Panc1 (cell line): ENCODE measurements around the gene CLECL1. TPM values are rescaled to one million over a fixed set of nuclear protein-coding genes. Genes with fewer than 3 reads are reported as not detected.

Experiments
- ATAC-seq: fragments of 200-7000 bp; cut with Tn5 transposase; 2 replicates; pipeline ENCODE4 v1.9.1; 2020; ENCODE audit warnings: mild to moderate bottlenecking, moderate library complexity
- BruUV-seq: library from RNA; stranded (reverse); fragments of 400-500 nt; replicated peaks from 2 replicates; lab custom pipeline; 2021; lab: Mats Ljungman, UMichigan
- CTCF ChIA-PET: fragments of 300-600 bp; sonication (Branson Sonifier 250); formaldehyde crosslinking; loops from one replicate; lab custom pipeline; 2022; ENCODE audit warnings: antibody characterized with exemption; lab: Charles Lee
- POLR2A ChIA-PET: fragments of 300-600 bp; sonication (Branson Sonifier 250); formaldehyde crosslinking; loops from one replicate; lab custom pipeline; 2022; ENCODE audit warnings: antibody characterized with exemption; lab: Charles Lee
- DNase-seq: peaks from one replicate; pipeline ENCODE4 v3.0.0-alpha.2; 2010; ENCODE audit warnings: low read depth, low spot score
- H3K27ac ChIP-seq: 2 replicates; pipeline ENCODE4 v1.5.1; 2011; ENCODE audit warnings: mild to moderate bottlenecking, low read length, inconsistent platforms
- H3K27me3 ChIP-seq: fragments of 200-500 bp; sonication (Bioruptor generic); 2 replicates; pipeline ENCODE4 v1.6.0; 2014; ENCODE audit warnings: low read length, inconsistent platforms; ENCODE audit not compliant: control insufficient read depth, insufficient read depth
- H3K36me3 ChIP-seq: fragments of 200-500 bp; sonication (Bioruptor generic); 2 replicates; pipeline ENCODE4 v1.5.1; 2014; ENCODE audit warnings: inconsistent platforms, mild to moderate bottlenecking, low read length, moderate library complexity; ENCODE audit not compliant: control insufficient read depth, insufficient read depth
- H3K4me1 ChIP-seq: 2 replicates; pipeline ENCODE4 v1.5.1; 2011; ENCODE audit warnings: inconsistent platforms, mild to moderate bottlenecking, low read length, moderate library complexity; ENCODE audit not compliant: control insufficient read depth, insufficient read depth
- H3K4me3 ChIP-seq, 2 experiments: 2 replicates each; pipeline ENCODE4 v1.5.1; 2011 to 2012; ENCODE audit warnings: low read depth in 2 of 2, low read length in 2 of 2, mild to moderate bottlenecking in 2 of 2, inconsistent platforms in 1 of 2, moderate library complexity in 1 of 2
- H3K9me3 ChIP-seq: fragments of 200-500 bp; sonication (Bioruptor generic); 2 replicates; pipeline ENCODE4 v1.5.1; 2014; ENCODE audit warnings: low read depth, mild to moderate bottlenecking, inconsistent platforms, low read length, moderate library complexity; ENCODE audit not compliant: control insufficient read depth, insufficient read depth
- CTCF ChIP-seq: fragments of 450-650 bp; IDR thresholded peaks from 2 replicates; pipeline ENCODE4 v1.5.1; 2017; ENCODE audit warnings: mild to moderate bottlenecking
- POLR2AphosphoS5 ChIP-seq: IDR thresholded peaks from 2 replicates; pipeline ENCODE4 v1.6.1; 2012; ENCODE audit warnings: mild to moderate bottlenecking, low read depth, low read length, moderate library complexity
- REST ChIP-seq, 2 experiments: IDR thresholded peaks; 2 replicates each; pipeline ENCODE4 v1.6.1; 2011 to 2012; ENCODE audit warnings: low read depth in 2 of 2, control low read depth in 1 of 2, low read length in 1 of 2, mild to moderate bottlenecking in 1 of 2, moderate library complexity in 1 of 2; ENCODE audit not compliant: insufficient read depth in 1 of 2
- SIN3A ChIP-seq: IDR thresholded peaks from 2 replicates; pipeline ENCODE4 v1.6.1; 2012; ENCODE audit warnings: low read depth, mild to moderate bottlenecking, low read length, moderate library complexity, borderline replicate concordance; ENCODE audit not compliant: insufficient read depth
- TCF7L2 ChIP-seq: IDR thresholded peaks from 2 replicates; pipeline ENCODE4 v1.6.1; 2011; ENCODE audit warnings: mild to moderate bottlenecking, low read depth, low read length, inconsistent platforms
- in situ Hi-C: cut with HindIII; loops from 2 replicates; pipeline ENCODE4 v1.10.0; 2016; ENCODE audit warnings: low sequenced_read_pairs, low pct_unique_long_range_greater_than_20kb
- intact Hi-C: fragments of 100-400 bp; cut with micrococcal nuclease; formaldehyde crosslinking; loops from one replicate; pipeline ENCODE4 v1.10.0; 2022; ENCODE audit not compliant: unreplicated experiment
- total RNA-seq: library from RNA; stranded (reverse); gene quantifications from one replicate; pipeline ENCODE4 v1.2.1, GENCODE V29; 2021; ENCODE audit not compliant: unreplicated experiment

CLECL1 gene
- total RNA-seq, 1 experiment from 2014 or later: not detected

- Histone ChIP-seq H3K36me3 (no peaks in the 10 kb centered on the region), H3K4me1 (no peaks in the 10 kb centered on the region; the same call in 1 of the 2 replicates), H3K27ac (no peak overlapping the region), H3K4me3 (no peak overlapping the region), H3K9me3 (no peaks in the 10 kb centered on the region), H3K27me3 (no peaks in the 10 kb centered on the region)
- in situ Hi-C loops: no loop called here
- no TSS peak for BruUV-seq
- DNase-seq: no peak
- no peak for TF ChIP-seq TCF7L2
- no peak for TF ChIP-seq POLR2AphosphoS5
- TF ChIP-seq CTCF: no peak
- TF ChIP-seq REST (IDR thresholded peaks at IDR 0.05; ENCODE audit: insufficient read depth in 1 of 2, low read depth in 2 of 2, low read length in 1 of 2): no peak
- TF ChIP-seq SIN3A: no peak
- POLR2A ChIA-PET: no interaction called here
- intact Hi-C loops: loop anchor here (5.0 to 10.0 kb wide), 2 partner anchors 173 to 260 kb away; partner anchors contain the start of gene CLEC12B
- CTCF ChIA-PET: no interaction called here
- no peak for ATAC-seq
Measured at GRCh38 chr12:9754099-9754927, 21.4 kb upstream of the CLECL1 start.

- no peaks in the 10 kb centered on the region for H3K9me3 ChIP-seq
- intact Hi-C loops (loop anchor here (5.0 to 10.0 kb wide), 2 partner anchors 174 to 261 kb away; partner anchors contain the start of gene CLEC12B), in situ Hi-C loops (no loop called here)
- TF ChIP-seq TCF7L2 (no peak), POLR2AphosphoS5 (no peak), CTCF (no peak), SIN3A (no peak), REST (IDR thresholded peaks at IDR 0.05; ENCODE audit: insufficient read depth in 1 of 2, low read depth in 2 of 2, low read length in 1 of 2) (no peak)
- no peak for DNase-seq
- no peaks in the 10 kb centered on the region for H3K36me3 ChIP-seq
- no peaks in the 10 kb centered on the region; the same call in 1 of the 2 replicates for H3K4me1 ChIP-seq
- CTCF ChIA-PET: no interaction called here
- POLR2A ChIA-PET: no interaction called here
- H3K27me3 ChIP-seq: no peaks in the 10 kb centered on the region
- no peak overlapping the region for H3K4me3 ChIP-seq
- H3K27ac ChIP-seq: no peak overlapping the region
- no TSS peak for BruUV-seq
- ATAC-seq: no peak
Measured at GRCh38 chr12:9753498-9753897, 20.6 kb upstream of the CLECL1 start.
